WERI-Rb-1 (cell line): Measurements from ENCODE around the gene ENPP4.
"Not testable (repeated sequence)": the region's sequence is repeated elsewhere in the genome, so short reads cannot be mapped to it uniquely, and the experiment has no call there.

Experiments
- DNase-seq: peaks from one replicate; pipeline ENCODE4 v3.0.0-alpha.2; 2020
- H3K27ac ChIP-seq: fragments of 250-450 bp; sonication (Bioruptor Pico); 2 replicates; pipeline ENCODE4 v1.5.1; 2020; ENCODE audit warnings: mild to moderate bottlenecking, moderate library complexity
- H3K27me3 ChIP-seq: fragments of 250-450 bp; sonication (Bioruptor Pico); 2 replicates; pipeline ENCODE4 v1.5.1; 2021; ENCODE audit warnings: mild to moderate bottlenecking, low read depth, moderate library complexity; ENCODE audit not compliant: insufficient read depth, severe bottlenecking
- H3K36me3 ChIP-seq: fragments of 250-450 bp; sonication (Bioruptor Pico); 2 replicates; pipeline ENCODE4 v1.5.1; 2020; ENCODE audit warnings: mild to moderate bottlenecking, moderate library complexity
- H3K4me3 ChIP-seq: 2 replicates; pipeline ENCODE4 v1.5.1; 2011; ENCODE audit warnings: low read depth, mild to moderate bottlenecking, control low read depth, low read length
- H3K9me3 ChIP-seq: fragments of 250-450 bp; sonication (Bioruptor Pico); 2 replicates; pipeline ENCODE4 v1.5.1; 2021; ENCODE audit warnings: mild to moderate bottlenecking, moderate library complexity; ENCODE audit not compliant: severe bottlenecking
- TF ChIP-seq, protein P1 (sequence below): IDR thresholded peaks from 2 replicates; pipeline ENCODE4 v1.5.1; 2011; ENCODE audit warnings: low read depth, mild to moderate bottlenecking, control low read depth, inconsistent platforms, low read length

ENPP4 gene

GRCh38 chr6:46128476-46128875 is 1.3 kb upstream of the ENPP4 start:
- no peak overlapping the region for H3K27ac ChIP-seq
- TF ChIP-seq, protein P1, sequence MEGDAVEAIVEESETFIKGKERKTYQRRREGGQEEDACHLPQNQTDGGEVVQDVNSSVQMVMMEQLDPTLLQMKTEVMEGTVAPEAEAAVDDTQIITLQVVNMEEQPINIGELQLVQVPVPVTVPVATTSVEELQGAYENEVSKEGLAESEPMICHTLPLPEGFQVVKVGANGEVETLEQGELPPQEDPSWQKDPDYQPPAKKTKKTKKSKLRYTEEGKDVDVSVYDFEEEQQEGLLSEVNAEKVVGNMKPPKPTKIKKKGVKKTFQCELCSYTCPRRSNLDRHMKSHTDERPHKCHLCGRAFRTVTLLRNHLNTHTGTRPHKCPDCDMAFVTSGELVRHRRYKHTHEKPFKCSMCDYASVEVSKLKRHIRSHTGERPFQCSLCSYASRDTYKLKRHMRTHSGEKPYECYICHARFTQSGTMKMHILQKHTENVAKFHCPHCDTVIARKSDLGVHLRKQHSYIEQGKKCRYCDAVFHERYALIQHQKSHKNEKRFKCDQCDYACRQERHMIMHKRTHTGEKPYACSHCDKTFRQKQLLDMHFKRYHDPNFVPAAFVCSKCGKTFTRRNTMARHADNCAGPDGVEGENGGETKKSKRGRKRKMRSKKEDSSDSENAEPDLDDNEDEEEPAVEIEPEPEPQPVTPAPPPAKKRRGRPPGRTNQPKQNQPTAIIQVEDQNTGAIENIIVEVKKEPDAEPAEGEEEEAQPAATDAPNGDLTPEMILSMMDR = no peak
- H3K27me3 ChIP-seq = no peaks in the 10 kb centered on the region
- H3K9me3 ChIP-seq = no peaks in the 10 kb centered on the region
- no peak for DNase-seq
- H3K4me3 ChIP-seq = no peak overlapping the region
- H3K36me3 ChIP-seq = no peaks in the 10 kb centered on the region

- Histone ChIP-seq H3K4me3 (peak overlapping the region; percentile 64), H3K9me3 (no peaks in the 10 kb centered on the region), H3K36me3 (no peaks in the 10 kb centered on the region), H3K27ac (peak overlapping the region; percentile 26), H3K27me3 (no peaks in the 10 kb centered on the region)
- TF ChIP-seq, protein P1 = no peak
- no peak for DNase-seq
Measured at GRCh38 chr6:46129291-46129628, 529 bp upstream of the ENPP4 start.

GRCh38 chr6:46130666-46131065 is 877 bp downstream of the ENPP4 start:
- Histone ChIP-seq H3K9me3 (no peaks in the 10 kb centered on the region), H3K4me3 (peak overlapping the region; percentile 64)

DNA sequence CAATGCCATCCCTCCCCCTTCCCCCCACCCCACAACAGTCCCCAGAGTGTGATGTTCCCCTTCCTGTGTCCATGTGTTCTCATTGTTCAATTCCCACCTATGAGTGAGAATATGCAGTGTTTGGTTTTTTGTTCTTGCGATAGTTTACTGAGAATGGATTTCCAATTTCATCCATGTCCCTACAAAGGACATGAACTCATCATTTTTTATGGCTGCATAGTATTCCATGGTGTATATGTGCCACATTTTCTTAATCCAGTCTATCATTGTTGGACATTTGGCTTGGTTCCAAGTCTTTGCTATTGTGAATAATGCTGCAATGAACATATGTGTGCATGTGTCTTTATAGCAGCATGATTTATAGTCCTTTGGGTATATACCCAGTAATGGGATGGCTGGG is 1.5 kb downstream of the ENPP4 start:
- H3K9me3 ChIP-seq, DNase-seq, H3K4me3 ChIP-seq, H3K36me3 ChIP-seq, H3K27ac ChIP-seq, H3K27me3 ChIP-seq: not testable (repeated sequence)

More at GRCh38 chr6:46130666-46131065, 877 bp downstream of the ENPP4 start:
- no peaks in the 10 kb centered on the region for H3K36me3 ChIP-seq
- DNase-seq = no peak
- H3K27me3 ChIP-seq = no peaks in the 10 kb centered on the region
- H3K27ac ChIP-seq = no peak overlapping the region
- TF ChIP-seq, protein P1 = no peak

DNA sequence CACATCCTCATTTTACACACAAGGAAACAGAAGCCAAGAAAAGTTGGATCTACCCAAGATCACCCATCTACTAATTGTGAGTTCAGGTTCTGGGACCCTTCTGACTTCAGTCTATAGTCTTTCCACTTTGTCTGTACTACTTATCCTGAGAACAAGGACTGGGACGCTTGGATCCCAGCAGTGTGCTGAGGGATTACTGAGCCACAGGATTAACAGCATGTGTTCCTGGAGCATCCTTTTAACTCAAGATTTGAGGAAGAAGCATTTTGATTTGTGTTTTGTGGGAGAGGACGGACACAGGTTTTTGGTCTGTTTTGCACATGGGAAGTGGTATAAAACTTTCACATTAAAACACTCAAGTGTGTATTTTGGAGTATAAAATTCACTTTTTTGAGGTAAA is 4.4 kb downstream of the ENPP4 start:
- peak; percentile 68 for DNase-seq
- Histone ChIP-seq H3K27me3 (no peaks in the 10 kb centered on the region), H3K9me3 (no peaks in the 10 kb centered on the region), H3K4me3 (no peak overlapping the region), H3K36me3 (no peaks in the 10 kb centered on the region), H3K27ac (no peak overlapping the region)
- TF ChIP-seq, protein P1 = no peak

- Histone ChIP-seq H3K4me3 (no peak overlapping the region), H3K9me3 (no peaks in the 10 kb centered on the region), H3K27me3 (no peaks in the 10 kb centered on the region), H3K36me3 (no peaks in the 10 kb centered on the region), H3K27ac (no peak overlapping the region)
- TF ChIP-seq, protein P1 = no peak
- no peak for DNase-seq
Measured at GRCh38 chr6:46135176-46135575, 5.4 kb downstream of the ENPP4 start.
